Measurements from ENCODE around the gene CRIP3. TPM values are rescaled to one million over a fixed set of nuclear protein-coding genes. Genes with fewer than 3 reads are reported as not detected.

Gene CRIP3
- total RNA-seq, 1 donor from 2014 or later = 3.4 TPM

DNA sequence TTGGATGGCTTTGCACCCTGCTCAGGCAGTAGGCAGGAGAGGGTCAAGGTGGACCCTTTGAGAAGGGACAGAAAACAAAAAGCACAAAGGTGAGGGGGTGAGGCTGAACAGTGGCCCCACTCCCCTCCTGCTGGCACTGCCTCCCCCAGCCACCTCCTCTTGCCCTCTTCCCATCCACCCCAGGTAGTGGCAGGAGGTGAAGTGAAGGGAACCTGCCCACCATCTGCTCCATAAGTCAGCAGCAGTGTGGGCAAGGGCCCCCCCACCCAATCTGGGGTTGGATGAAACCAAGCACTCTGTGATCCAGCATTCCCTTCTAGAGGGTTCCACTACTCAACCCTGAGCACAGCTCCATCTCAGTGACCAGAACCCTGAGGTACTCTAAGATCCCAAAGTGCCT is 36.7 kb downstream of the CRIP3 start:
- Mint-ChIP-seq H3K27ac (no peak overlapping the region), H3K36me3 (no peaks in the 10 kb centered on the region), H3K27me3 (ENCODE audit: low read depth) (peaks cover 57% of the 10 kb centered on the region), H3K4me3 (no peak overlapping the region), H3K4me1 (peaks cover 47% of the 10 kb centered on the region), H3K9me3 (no peaks in the 10 kb centered on the region)
- DNase-seq (ENCODE audit: low spot score in 2 of 2, unreplicated experiment in 2 of 2) = no peak
- TF ChIP-seq, protein P1, sequence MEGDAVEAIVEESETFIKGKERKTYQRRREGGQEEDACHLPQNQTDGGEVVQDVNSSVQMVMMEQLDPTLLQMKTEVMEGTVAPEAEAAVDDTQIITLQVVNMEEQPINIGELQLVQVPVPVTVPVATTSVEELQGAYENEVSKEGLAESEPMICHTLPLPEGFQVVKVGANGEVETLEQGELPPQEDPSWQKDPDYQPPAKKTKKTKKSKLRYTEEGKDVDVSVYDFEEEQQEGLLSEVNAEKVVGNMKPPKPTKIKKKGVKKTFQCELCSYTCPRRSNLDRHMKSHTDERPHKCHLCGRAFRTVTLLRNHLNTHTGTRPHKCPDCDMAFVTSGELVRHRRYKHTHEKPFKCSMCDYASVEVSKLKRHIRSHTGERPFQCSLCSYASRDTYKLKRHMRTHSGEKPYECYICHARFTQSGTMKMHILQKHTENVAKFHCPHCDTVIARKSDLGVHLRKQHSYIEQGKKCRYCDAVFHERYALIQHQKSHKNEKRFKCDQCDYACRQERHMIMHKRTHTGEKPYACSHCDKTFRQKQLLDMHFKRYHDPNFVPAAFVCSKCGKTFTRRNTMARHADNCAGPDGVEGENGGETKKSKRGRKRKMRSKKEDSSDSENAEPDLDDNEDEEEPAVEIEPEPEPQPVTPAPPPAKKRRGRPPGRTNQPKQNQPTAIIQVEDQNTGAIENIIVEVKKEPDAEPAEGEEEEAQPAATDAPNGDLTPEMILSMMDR (IDR thresholded peaks at IDR 0.05; ENCODE audit: unreplicated experiment) = no peak

DNA sequence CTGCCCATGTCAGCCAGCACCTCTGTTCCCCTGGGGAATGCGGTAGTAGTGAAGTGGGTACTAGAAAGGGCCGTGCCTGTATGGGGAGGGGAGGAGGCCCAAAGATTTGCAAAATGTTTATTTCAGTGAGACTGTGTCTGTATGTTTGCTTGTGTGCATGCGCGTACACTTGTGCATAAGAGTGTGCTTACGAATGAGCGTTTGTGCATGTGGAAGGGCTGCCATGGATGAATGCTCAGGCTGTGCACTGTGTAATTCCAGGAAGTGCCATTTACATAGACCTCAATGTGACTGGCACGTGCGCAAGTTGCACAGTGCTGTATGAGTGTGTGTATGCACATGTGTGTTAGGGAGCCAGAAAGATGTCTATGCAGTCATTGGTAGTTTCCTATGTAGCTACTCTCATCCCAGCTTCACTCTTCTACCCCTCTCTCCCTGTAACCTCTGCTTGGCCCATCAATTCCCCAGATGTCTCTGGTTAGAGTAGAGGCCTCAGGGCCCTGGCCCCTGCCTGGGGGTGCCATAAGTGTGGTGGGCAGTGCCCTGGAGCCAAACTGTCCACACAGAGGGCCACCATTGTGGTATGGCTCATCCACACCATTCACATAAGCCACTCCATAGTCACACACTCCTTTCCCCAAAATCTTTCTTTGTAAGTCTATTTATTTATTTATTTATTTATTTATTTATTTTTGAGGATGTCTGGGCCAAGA is 37.4 kb downstream of the CRIP3 start:
- peaks cover 52% of the 10 kb centered on the region for H3K27me3 Mint-ChIP-seq (ENCODE audit: low read depth)
- DNase-seq (ENCODE audit: low spot score in 2 of 2, unreplicated experiment in 2 of 2) = no peak
- no peak overlapping the region for H3K27ac Mint-ChIP-seq
- no peak overlapping the region for H3K4me3 Mint-ChIP-seq
- no peaks in the 10 kb centered on the region for H3K9me3 Mint-ChIP-seq
- peaks cover 47% of the 10 kb centered on the region for H3K4me1 Mint-ChIP-seq
- H3K36me3 Mint-ChIP-seq = no peaks in the 10 kb centered on the region
- TF ChIP-seq, protein P1 (IDR thresholded peaks at IDR 0.05; ENCODE audit: unreplicated experiment) = no peak

DNA sequence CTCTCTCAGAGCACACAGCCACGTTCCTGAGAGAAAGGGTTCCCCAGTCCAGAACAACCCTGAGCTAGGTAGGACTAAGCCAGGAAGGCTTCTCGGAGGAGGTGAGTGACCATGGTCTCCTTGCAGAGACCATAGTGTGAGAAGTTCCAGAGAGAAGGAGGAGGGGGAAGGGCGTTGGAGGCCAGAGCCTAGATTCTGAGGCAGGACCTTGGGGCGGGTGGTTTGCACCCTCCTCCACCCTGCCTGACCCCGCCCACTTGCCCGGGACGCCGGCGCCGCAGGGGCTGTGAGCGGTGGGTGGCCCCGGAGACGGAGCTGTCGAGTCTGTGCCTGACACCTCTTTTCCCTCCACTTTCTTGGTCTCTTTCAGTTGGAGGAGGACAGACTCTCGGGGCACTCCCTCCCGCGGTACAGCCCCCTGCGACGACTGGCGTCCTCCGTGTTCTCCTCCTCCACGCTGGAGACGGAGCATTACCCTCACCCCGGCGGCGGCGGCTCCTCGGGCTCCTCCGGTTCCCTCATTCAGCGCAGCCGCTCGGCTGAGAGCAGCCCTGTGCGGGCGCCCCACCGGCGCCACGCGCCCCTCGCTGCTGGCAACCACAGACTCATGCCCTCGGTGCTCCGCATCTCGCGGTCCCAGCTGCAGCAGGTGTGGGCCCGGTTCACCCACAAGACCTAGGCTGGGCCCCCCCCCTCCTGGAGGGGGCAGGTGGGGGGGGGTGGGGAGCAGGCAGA is 39.2 kb downstream of the CRIP3 start:
- H3K27ac Mint-ChIP-seq = no peak overlapping the region
- H3K36me3 Mint-ChIP-seq = no peaks in the 10 kb centered on the region
- H3K9me3 Mint-ChIP-seq = no peaks in the 10 kb centered on the region
- TF ChIP-seq, protein P1 (IDR thresholded peaks at IDR 0.05; ENCODE audit: unreplicated experiment) = no peak
- DNase-seq (ENCODE audit: low spot score in 2 of 2, unreplicated experiment in 2 of 2) = peak in 1 of 2 experiments; percentile 59
- H3K27me3 Mint-ChIP-seq (ENCODE audit: low read depth) = peaks cover 35% of the 10 kb centered on the region
- H3K4me1 Mint-ChIP-seq = peaks cover 40% of the 10 kb centered on the region
- peak overlapping the region; percentile 26 for H3K4me3 Mint-ChIP-seq

DNA sequence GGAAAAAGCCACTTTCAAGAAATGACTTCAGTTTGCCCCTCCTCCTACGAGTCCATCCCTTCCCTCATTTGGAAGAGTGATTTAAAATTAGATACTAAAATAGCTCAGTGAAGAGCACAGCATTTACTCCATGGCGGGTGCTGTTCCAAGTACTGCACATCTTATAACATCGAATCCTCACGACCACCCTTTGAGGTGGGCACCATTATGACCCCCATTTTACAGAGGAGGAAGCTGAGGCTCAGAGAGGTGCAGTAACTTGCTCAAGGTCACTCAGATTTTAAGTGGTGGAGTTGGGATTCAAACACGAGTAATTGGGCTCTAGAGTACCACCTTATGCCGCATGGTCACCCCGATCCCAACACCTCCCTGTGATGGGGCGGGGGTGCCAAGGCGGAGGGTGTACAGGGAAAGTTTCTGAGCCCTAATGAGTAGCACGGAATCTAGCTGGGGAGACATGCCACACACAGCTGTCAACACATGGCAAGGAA is 39.8 kb downstream of the CRIP3 start:
- peak overlapping the region; percentile 26 for H3K4me3 Mint-ChIP-seq

DNA sequence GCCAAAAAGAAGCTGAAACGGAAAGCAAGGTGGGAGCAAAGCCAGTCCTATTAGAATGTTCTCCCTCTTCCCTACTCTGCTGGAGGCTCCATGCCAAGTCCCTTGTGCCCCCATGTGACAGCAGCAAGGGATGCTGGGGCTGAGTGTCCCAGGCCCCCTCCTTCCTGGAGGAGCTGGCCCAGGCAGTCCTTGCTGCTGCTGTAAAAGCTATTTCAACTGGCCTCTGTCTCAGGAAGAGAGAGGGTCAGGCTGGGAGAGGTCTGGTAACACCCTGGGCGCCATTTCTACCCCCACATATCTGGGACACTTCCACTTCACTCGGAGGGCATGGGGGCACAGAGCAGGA is 40.3 kb downstream of the CRIP3 start:
- H3K4me1 Mint-ChIP-seq = peaks cover 40% of the 10 kb centered on the region
- H3K4me3 Mint-ChIP-seq = no peak overlapping the region
- H3K27me3 Mint-ChIP-seq (ENCODE audit: low read depth) = peaks cover 24% of the 10 kb centered on the region
- TF ChIP-seq, protein P1 (IDR thresholded peaks at IDR 0.05; ENCODE audit: unreplicated experiment) = no peak
- no peaks in the 10 kb centered on the region for H3K9me3 Mint-ChIP-seq
- DNase-seq (ENCODE audit: low spot score in 2 of 2, unreplicated experiment in 2 of 2) = no peak
- no peak overlapping the region for H3K27ac Mint-ChIP-seq
- H3K36me3 Mint-ChIP-seq = no peaks in the 10 kb centered on the region

More for the DNA sequence above, 39.8 kb downstream of the CRIP3 start:
- H3K9me3 Mint-ChIP-seq = no peaks in the 10 kb centered on the region
- no peak overlapping the region for H3K27ac Mint-ChIP-seq
- peaks cover 40% of the 10 kb centered on the region for H3K4me1 Mint-ChIP-seq
- no peaks in the 10 kb centered on the region for H3K36me3 Mint-ChIP-seq
- peaks cover 29% of the 10 kb centered on the region for H3K27me3 Mint-ChIP-seq (ENCODE audit: low read depth)
- no peak for DNase-seq (ENCODE audit: low spot score in 2 of 2, unreplicated experiment in 2 of 2)
- TF ChIP-seq, protein P1 (IDR thresholded peaks at IDR 0.05; ENCODE audit: unreplicated experiment) = no peak
